HG02759 (cell line): ENCODE data around the gene PAGE2B.
"Not testable (repeated sequence)": the region's sequence is repeated elsewhere in the genome, so short reads cannot be mapped to it uniquely, and the experiment has no call there.

Experiments
- ATAC-seq: cut with Tn5 transposase; IDR thresholded peaks from one replicate; pipeline ENCODE4 v1.9.1; 2021; ENCODE audit warnings: mild to moderate bottlenecking, moderate library complexity; ENCODE audit not compliant: unreplicated experiment

PAGE2B gene

DNA sequence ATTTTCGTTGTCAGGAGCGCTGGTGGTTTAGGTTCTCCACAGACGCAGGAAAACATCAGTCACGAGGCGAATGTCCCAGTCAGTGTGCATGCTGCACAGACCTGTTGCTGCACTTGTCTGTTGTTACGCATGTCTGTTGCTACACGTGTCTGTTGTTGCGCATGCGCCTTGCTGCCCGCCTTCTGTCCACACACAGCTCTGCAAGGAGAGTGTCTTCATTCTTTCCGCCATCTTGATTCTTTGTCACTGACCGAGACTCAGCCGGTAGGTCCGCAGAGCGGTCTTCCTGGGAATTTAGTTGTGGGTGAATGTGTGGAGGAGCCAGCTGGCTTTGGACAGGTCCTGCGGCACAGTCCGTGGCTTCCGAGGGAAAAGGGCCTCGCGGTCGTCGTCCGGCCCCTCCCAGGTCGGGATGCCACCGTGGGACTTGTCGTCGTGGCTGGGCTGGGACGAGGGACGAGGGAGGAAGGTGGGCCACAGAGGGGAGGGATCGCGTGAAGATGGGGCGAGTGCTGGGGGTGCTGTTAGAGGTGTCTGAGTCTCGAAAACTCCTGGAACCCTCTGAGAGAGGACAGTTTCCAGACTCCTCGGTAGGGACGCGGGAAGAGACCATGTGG lies at the start of gene PAGE2B:
Gene PAGE2B, plus strand, starts transcription at position 180 of the 617 bp plus-strand sequence. CDS start 1,012 bp downstream, outside the sequence.
- ATAC-seq, result no peak

GRCh38 chrX:55026143-55026542 lies 48.7 kb upstream of the PAGE2B start:
- ATAC-seq, result no peak

- ATAC-seq, result no peak
Measured at GRCh38 chrX:55026840-55027239, 48.0 kb upstream of the PAGE2B start.

- ATAC-seq, result no peak
Measured at GRCh38 chrX:55028040-55028439, 46.8 kb upstream of the PAGE2B start.

GRCh38 chrX:55028611-55029010 lies 46.2 kb upstream of the PAGE2B start:
- ATAC-seq, result no peak

- ATAC-seq, result no peak
Measured at GRCh38 chrX:55029291-55029690, 45.5 kb upstream of the PAGE2B start.

- ATAC-seq, result no peak
Measured at GRCh38 chrX:55030271-55031205, 44.3 kb upstream of the PAGE2B start, which contains the start of gene ALAS2. ALAS2 (minus strand) TSS chrX:55030977; CDS start chrX:55026000, 4,977 bp downstream.

DNA sequence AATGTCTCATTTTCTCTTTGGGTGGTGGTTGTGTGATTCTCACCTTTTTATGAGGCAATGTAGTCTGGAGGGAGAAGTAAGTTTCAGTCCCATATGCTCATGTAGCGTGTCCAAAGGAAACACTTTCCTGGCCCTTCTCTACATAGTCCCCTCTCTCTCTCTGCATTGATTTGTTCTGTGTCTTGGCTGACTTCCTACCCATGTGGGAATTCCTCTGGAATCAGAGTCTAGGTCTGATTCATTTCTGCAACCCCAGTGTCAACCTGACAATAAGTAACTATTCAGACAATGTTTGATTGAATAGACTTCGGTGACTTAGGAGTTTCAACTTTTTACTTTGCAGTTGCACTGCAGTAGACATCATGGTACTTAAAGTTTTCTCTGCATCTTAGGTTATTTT lies 41.4 kb upstream of the PAGE2B start:
- no peak for ATAC-seq

- no peak for ATAC-seq
Measured at GRCh38 chrX:55039471-55039870, 35.4 kb upstream of the PAGE2B start.

DNA sequence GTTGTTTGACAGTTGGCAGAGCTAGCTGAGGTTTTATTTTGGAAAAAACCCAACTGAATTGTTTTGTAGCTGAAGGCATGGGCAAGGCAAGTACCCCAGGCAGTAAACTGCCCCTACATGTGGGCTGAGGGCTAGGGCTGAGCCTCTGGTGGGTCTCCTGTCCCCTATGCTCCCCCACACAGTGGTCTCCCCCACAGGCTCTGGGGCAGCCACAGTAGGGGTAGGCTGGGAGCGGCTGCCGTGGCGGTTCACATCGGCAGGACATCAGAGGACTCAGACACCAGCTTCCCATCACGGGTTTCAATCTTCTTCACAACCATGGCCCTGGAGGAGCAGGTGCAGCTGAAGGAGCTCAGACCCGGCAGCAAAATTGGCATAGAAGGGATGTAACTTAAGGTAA lies 33.3 kb upstream of the PAGE2B start:
- no peak for ATAC-seq

DNA sequence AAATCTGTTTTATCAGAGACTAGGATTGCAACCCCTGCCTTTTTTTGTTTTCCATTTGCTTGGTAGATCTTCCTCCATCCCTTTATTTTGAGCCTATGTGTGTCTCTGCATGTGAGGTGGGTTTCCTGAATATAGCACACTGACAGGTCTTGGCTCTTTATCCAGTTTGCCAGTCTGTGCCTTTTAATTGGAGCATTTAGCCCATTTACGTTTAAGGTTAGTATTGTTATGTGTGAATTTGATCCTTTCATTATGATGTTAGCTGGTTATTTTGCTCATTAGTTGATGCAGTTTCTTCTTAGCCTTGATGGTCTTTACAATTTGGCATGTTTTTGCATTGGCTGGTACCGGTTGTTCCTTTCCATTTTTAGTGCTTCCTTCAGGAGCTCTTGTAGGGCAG lies 24.2 kb upstream of the PAGE2B start:
- ATAC-seq, result not testable (repeated sequence)

GRCh38 chrX:55056820-55057674 lies 17.8 kb upstream of the PAGE2B start:
- no peak for ATAC-seq

- no peak for ATAC-seq
Measured at GRCh38 chrX:55057675-55058249, 17.1 kb upstream of the PAGE2B start.

DNA sequence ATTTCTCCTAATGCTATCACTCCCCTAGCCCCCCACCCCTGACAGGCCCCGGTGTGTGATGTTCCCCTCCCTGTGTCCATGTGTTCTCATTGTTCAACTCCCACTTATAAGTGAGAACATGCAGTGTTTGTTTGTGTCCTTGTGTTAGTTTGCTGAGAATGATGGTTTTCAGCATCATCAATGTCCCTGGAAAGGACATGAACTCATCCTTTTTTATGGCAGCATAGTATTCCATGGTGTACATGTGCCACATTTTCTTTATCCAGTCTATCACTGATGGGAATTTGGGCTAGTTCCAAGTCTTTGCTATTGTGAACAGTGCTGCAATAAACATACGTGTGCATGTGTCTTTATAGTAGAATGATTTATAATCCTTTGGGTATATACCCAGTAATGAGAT lies 7.7 kb upstream of the PAGE2B start:
- ATAC-seq, result not testable (repeated sequence)

- no peak for ATAC-seq
Measured at GRCh38 chrX:55072286-55072685, 2.5 kb upstream of the PAGE2B start.

- no peak for ATAC-seq
Measured at GRCh38 chrX:55088795-55089489, 14.1 kb downstream of the PAGE2B start, which contains the start of gene PAGE2. PAGE2 (plus strand) TSS chrX:55089018; CDS start chrX:55090021, 1,003 bp downstream.

GRCh38 chrX:55098691-55099090 lies 23.9 kb downstream of the PAGE2B start:
- ATAC-seq, result no peak

DNA sequence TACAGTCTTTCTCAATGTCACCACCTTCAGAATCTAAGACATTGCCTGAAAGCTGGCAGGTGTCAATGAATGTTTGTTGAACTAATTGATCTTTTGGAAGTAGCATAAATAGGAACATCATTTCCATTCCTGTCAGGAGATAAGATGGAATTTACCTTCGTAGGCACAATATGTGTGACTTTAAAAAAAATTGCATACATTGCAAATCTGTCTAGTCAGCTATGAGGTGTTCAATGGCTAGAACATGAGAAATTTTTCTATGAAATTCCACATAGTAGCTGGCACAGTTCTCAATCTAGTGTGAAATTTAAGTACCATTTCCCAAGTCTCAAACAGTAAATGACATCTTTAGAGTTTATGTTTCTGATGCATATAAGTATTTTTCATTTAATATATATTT lies 24.3 kb downstream of the PAGE2B start:
- no peak for ATAC-seq

DNA sequence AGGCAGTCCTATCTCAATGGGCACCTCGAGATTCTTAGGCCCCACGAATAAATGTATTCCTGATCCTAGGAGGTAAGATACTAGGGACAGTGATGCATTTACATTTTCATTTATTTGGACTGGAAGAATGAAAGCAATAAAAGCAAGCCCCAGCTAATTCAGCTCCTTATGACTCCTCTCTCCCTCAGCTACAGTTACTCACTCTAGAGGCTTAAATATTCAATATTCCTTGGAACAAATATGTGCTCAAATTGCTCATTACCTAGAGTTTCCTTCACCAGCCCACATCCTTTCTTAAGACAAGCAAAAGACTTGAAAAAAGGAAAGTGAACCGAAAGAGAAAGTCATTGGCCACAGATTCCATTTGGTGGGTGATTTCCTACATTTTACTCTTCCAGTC lies 27.9 kb downstream of the PAGE2B start:
- no peak for ATAC-seq

DNA sequence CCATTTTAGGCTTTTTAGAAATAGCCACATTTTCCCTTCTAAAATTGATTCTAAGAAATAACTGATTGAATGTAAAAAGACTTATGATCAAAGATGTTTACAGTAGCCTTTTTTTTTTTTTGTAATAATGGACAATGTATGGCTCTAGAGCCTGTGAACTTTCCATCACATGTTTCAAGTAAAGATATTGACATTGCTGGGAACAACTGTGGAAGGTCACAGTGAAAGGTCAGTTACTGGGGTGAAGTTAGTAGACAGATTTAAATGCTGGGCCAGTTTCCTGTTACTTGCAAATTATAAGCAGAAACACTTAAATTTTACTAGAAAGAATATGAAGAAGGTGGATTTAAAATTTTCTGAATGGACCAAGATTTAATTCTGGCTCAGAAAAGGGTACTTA lies 32.4 kb downstream of the PAGE2B start:
- no peak for ATAC-seq
